ENCODE data around the gene PSMD3.
"Not testable (repeated sequence)": the region's sequence is repeated elsewhere in the genome, so short reads cannot be mapped to it uniquely, and the experiment has no call there.

PSMD3 gene

GRCh38 chr17:39939106-39939505, 41.5 kb upstream of the PSMD3 start:
- no peak for TF ChIP-seq CTCF (IDR thresholded peaks at IDR 0.05; ENCODE audit: low read depth, low read length)
- H3K4me3 ChIP-seq (replicated peaks in 1 of 2; ENCODE audit: low read depth in 2 of 2, low read length in 2 of 2) = no peak overlapping the region
- no peak for DNase-seq (ENCODE audit: low read depth in 2 of 2)

GRCh38 chr17:39939588-39940419, 40.8 kb upstream of the PSMD3 start:
- H3K4me3 ChIP-seq (replicated peaks in 1 of 2; ENCODE audit: low read depth in 2 of 2, low read length in 2 of 2) = no peak overlapping the region
- peak; percentile 69 to 96 for DNase-seq (ENCODE audit: low read depth in 2 of 2)
- peak; percentile 53 for TF ChIP-seq CTCF (IDR thresholded peaks at IDR 0.05; ENCODE audit: low read depth, low read length)

- peak in 1 of 2 donors; percentile 37 for DNase-seq (ENCODE audit: low read depth in 2 of 2)
- no peak overlapping the region for H3K4me3 ChIP-seq (replicated peaks in 1 of 2; ENCODE audit: low read depth in 2 of 2, low read length in 2 of 2)
- TF ChIP-seq CTCF (IDR thresholded peaks at IDR 0.05; ENCODE audit: low read depth, low read length) = no peak
These were observed 36.8 kb upstream of the PSMD3 start for GRCh38 chr17:39943702-39944392.

- no peak for DNase-seq (ENCODE audit: low read depth in 2 of 2)
- H3K4me3 ChIP-seq (replicated peaks in 1 of 2; ENCODE audit: low read depth in 2 of 2, low read length in 2 of 2) = no peak overlapping the region
- no peak for TF ChIP-seq CTCF (IDR thresholded peaks at IDR 0.05; ENCODE audit: low read depth, low read length)
These were observed 36.3 kb upstream of the PSMD3 start for GRCh38 chr17:39944393-39944711.

GRCh38 chr17:39946551-39947330, 33.9 kb upstream of the PSMD3 start:
- DNase-seq (ENCODE audit: low read depth in 2 of 2) = no peak
- H3K4me3 ChIP-seq (replicated peaks in 1 of 2; ENCODE audit: low read depth in 2 of 2, low read length in 2 of 2) = no peak overlapping the region
- no peak for TF ChIP-seq CTCF (IDR thresholded peaks at IDR 0.05; ENCODE audit: low read depth, low read length)

- DNase-seq (ENCODE audit: low read depth in 2 of 2); H3K4me3 ChIP-seq (replicated peaks in 1 of 2; ENCODE audit: low read depth in 2 of 2, low read length in 2 of 2): not testable (repeated sequence)
These were observed 32.1 kb upstream of the PSMD3 start for GRCh38 chr17:39948489-39948828.

- no peak overlapping the region for H3K4me3 ChIP-seq (replicated peaks in 1 of 2; ENCODE audit: low read depth in 2 of 2, low read length in 2 of 2)
- DNase-seq (ENCODE audit: low read depth in 2 of 2) = no peak
- TF ChIP-seq CTCF (IDR thresholded peaks at IDR 0.05; ENCODE audit: low read depth, low read length) = no peak
These were observed 31.6 kb upstream of the PSMD3 start for GRCh38 chr17:39949028-39949427.
